Measurements from ENCODE around the gene GRIN3A.

DNA sequence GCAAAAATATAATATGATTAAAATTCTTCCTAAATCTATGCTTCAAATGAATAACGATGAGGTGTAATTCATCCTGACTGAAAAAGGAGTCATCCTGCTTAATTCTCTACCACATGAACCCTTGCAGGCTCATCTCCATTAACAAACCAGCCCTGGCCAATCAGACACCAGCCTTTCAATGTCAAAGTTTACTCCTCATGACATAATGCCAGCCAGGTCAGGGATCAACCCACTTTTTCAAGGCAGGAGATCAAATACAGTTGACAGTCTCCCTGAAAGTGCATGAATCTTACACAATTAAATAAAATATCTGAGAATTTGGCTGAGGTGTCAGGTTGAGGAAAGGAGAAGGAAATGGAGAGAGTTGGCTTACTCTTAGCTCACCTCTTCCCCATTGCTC, 7.0 kb downstream of the GRIN3A start:
- TF ChIP-seq POLR2AphosphoS5 (IDR thresholded peaks at IDR 0.05) (no peak), EP300 (IDR thresholded peaks at IDR 0.05) (no peak)
